HEK293T (cell line): ENCODE results near the gene CTIF.

ENCODE experiments used
- CTCF ChIA-PET: fragments of 350-600 bp; formaldehyde crosslinking; extraction: SDS; loops from one replicate; lab custom pipeline; 2021; ENCODE audit warnings: antibody characterized with exemption, inconsistent platforms; lab: Yijun Ruan, JAX
- POLR2A ChIA-PET: fragments of 350-600 bp; formaldehyde crosslinking; extraction: SDS; loops from one replicate; lab custom pipeline; 2020; ENCODE audit warnings: antibody characterized with exemption, inconsistent platforms; lab: Yijun Ruan, JAX
- DNase-seq: peaks from one replicate; pipeline ENCODE4 v3.0.0; 2012; ENCODE audit warnings: mixed read lengths; ENCODE audit errors: extremely low spot score
- ARNT ChIP-seq: fragments of 450-650 bp; IDR thresholded peaks from 2 replicates; pipeline ENCODE4 v1.6.1; 2017; ENCODE audit warnings: mild to moderate bottlenecking
- BHLHE40 ChIP-seq: fragments of 450-650 bp; IDR thresholded peaks from 2 replicates; pipeline ENCODE4 v1.6.1; 2016; ENCODE audit warnings: mild to moderate bottlenecking, moderate library complexity, borderline replicate concordance
- CTBP1 ChIP-seq: fragments of 450-650 bp; IDR thresholded peaks from 2 replicates; pipeline ENCODE4 v1.6.1; 2016; ENCODE audit warnings: borderline replicate concordance
- ELF4 ChIP-seq: fragments of 450-650 bp; IDR thresholded peaks from 2 replicates; pipeline ENCODE4 v1.6.1; 2017; ENCODE audit warnings: antibody characterized with exemption
- FOXA1 ChIP-seq: fragments of 450-650 bp; IDR thresholded peaks from 2 replicates; pipeline ENCODE4 v1.6.1; 2016; ENCODE audit warnings: mild to moderate bottlenecking
- FOXK2 ChIP-seq: fragments of 450-650 bp; IDR thresholded peaks from 2 replicates; pipeline ENCODE4 v1.6.1; 2016; ENCODE audit warnings: mild to moderate bottlenecking
- FOXM1 ChIP-seq: fragments of 450-650 bp; IDR thresholded peaks from 2 replicates; pipeline ENCODE4 v1.6.1; 2017; ENCODE audit warnings: mild to moderate bottlenecking, borderline replicate concordance
- HDGF ChIP-seq: fragments of 450-650 bp; IDR thresholded peaks from 2 replicates; pipeline ENCODE4 v1.6.1; 2017; ENCODE audit warnings: antibody characterized with exemption, borderline replicate concordance
- L3MBTL2 ChIP-seq: fragments of 450-650 bp; conservative IDR thresholded peaks from 2 replicates; pipeline ENCODE4 v1.6.1; 2016; ENCODE audit warnings: mild to moderate bottlenecking
- LEF1 ChIP-seq: fragments of 450-650 bp; IDR thresholded peaks from 2 replicates; pipeline ENCODE4 v1.6.1; 2017; ENCODE audit warnings: mild to moderate bottlenecking, borderline replicate concordance
- NFRKB ChIP-seq: fragments of 450-650 bp; IDR thresholded peaks from 2 replicates; pipeline ENCODE4 v1.6.1; 2016; ENCODE audit warnings: mild to moderate bottlenecking, moderate library complexity
- PKNOX1 ChIP-seq: fragments of 450-650 bp; IDR thresholded peaks from 2 replicates; pipeline ENCODE4 v1.6.1; 2016
- SP1 ChIP-seq: fragments of 450-650 bp; IDR thresholded peaks from 2 replicates; pipeline ENCODE4 v1.6.1; 2017
- SUZ12 ChIP-seq: fragments of 450-650 bp; IDR thresholded peaks from 2 replicates; pipeline ENCODE4 v1.6.1; 2016; ENCODE audit warnings: mild to moderate bottlenecking
- TARDBP ChIP-seq: fragments of 450-650 bp; IDR thresholded peaks from 2 replicates; pipeline ENCODE4 v1.6.1; 2016
- ZNF384 ChIP-seq: fragments of 450-650 bp; IDR thresholded peaks from 2 replicates; pipeline ENCODE4 v1.6.1; 2016

Gene CTIF

GRCh38 chr18:48554610-48555400, 16.0 kb downstream of the CTIF start:
- ChIA-PET CTCF (no interaction called here), POLR2A (no interaction called here)
- no peak for DNase-seq
- TF ChIP-seq ARNT: no peak
- TF ChIP-seq ZNF384: no peak
- no peak for TF ChIP-seq PKNOX1
- TF ChIP-seq HDGF: no peak
- no peak for TF ChIP-seq CTBP1
- no peak for TF ChIP-seq SUZ12
- TF ChIP-seq SP1: no peak

GRCh38 chr18:48555465-48555995, 16.7 kb downstream of the CTIF start:
- no peak for DNase-seq
- TF ChIP-seq TARDBP (no peak), SUZ12 (no peak), BHLHE40 (no peak), PKNOX1 (no peak), SP1 (no peak), L3MBTL2 (no peak), FOXK2 (no peak), LEF1 (no peak), HDGF (no peak), ELF4 (no peak), ZNF384 (no peak), CTBP1 (no peak)
- CTCF ChIA-PET: no interaction called here
- POLR2A ChIA-PET: interaction anchor here (1.2 kb wide), 1 partner anchor 8 kb away, joined by 3 read pairs; no protein-coding TSS in a partner anchor

DNA sequence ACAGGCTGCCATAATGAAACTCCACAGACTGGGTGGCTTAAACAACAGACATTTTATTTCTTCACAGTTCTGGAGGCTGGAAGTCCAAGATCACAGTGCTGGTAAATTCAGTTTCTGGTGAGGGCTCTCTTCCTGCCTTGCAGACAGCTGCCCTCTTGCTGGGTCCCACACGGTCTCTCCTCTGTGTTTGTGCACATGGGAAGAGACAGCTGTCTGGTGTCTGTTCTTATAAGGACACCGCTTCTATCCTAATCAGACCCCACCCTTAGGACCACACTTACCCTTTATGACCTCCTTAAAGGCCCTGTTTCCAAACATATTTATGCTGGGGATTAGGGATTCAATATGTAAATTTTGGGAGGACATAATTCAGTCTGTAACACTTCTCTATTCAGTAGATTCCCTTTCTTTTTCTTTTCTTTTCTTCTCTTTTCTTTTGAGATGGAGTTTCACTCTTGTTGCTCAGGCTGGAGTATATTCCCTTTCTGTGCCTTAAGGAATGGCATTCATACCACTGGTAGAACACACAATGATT, 18.9 kb downstream of the CTIF start:
- no peak for DNase-seq
- POLR2A ChIA-PET: no interaction called here
- CTCF ChIA-PET: no interaction called here
- TF ChIP-seq ZNF384: no peak
- no peak for TF ChIP-seq FOXK2

GRCh38 chr18:48558248-48558647, 19.4 kb downstream of the CTIF start:
- POLR2A ChIA-PET: no interaction called here
- DNase-seq: no peak
- TF ChIP-seq L3MBTL2: no peak
- no peak for TF ChIP-seq SP1
- no peak for TF ChIP-seq LEF1
- no peak for TF ChIP-seq FOXK2
- TF ChIP-seq SUZ12: no peak
- TF ChIP-seq ELF4: no peak
- no peak for TF ChIP-seq ARNT
- no peak for TF ChIP-seq HDGF
- TF ChIP-seq FOXA1: no peak
- no peak for TF ChIP-seq FOXM1
- no peak for TF ChIP-seq TARDBP
- no peak for TF ChIP-seq NFRKB
- TF ChIP-seq CTBP1: no peak
- CTCF ChIA-PET: no interaction called here

DNA sequence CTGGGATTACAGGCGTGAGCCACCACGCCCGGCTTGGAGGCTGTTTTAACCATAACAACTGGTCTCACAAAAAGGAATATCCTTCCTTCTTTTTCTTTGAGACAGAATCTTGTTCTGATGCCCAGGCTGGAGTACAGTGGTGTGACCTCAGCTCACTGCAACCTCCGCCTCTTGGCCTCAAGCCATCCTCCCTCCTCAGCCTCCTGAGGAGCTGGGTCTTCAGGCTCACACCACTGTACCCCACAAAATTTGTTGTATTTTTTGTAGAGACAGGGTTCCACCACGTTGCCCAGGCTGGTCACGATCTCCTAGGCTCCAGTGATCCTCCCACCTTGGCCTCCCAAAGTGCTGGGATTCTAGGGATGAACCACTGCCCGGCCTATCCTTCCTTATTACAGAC, 21.7 kb downstream of the CTIF start:
- POLR2A ChIA-PET: no interaction called here
- no peak for TF ChIP-seq NFRKB
- no peak for TF ChIP-seq BHLHE40
- no peak for TF ChIP-seq SUZ12
- no peak for TF ChIP-seq TARDBP
- TF ChIP-seq SP1: no peak
- no peak for TF ChIP-seq ZNF384
- TF ChIP-seq FOXA1: no peak
- TF ChIP-seq ELF4: no peak
- TF ChIP-seq LEF1: no peak
- TF ChIP-seq FOXM1: no peak
- TF ChIP-seq ARNT: no peak
- no peak for TF ChIP-seq FOXK2
- no peak for TF ChIP-seq CTBP1
- no peak for TF ChIP-seq L3MBTL2
- TF ChIP-seq PKNOX1: no peak
- TF ChIP-seq HDGF: no peak
- DNase-seq: no peak
- CTCF ChIA-PET: no interaction called here

- POLR2A ChIA-PET: no interaction called here
- CTCF ChIA-PET: no interaction called here
- TF ChIP-seq FOXA1 (no peak), FOXM1 (no peak)
- no peak for DNase-seq
These were observed 23.2 kb downstream of the CTIF start for GRCh38 chr18:48562075-48562474.
